COLO668 (cell line): ENCODE results near the gene ELFN2.

Source experiments
- DNase-seq: peaks from one replicate; lab custom pipeline; 2025; ENCODE audit not compliant: unreplicated experiment; lab: John Stamatoyannopoulos, UW

ELFN2 gene

GRCh38 chr22:37318364-37319109, 108.7 kb downstream of the ELFN2 start:
- no peak for DNase-seq
